ENCODE measurements around the gene GPR152.
A peak's percentile ranks its signal among the peaks of the same experiment; 100 is the strongest.
"Not testable (repeated sequence)": the region's sequence is repeated elsewhere in the genome, so short reads cannot be mapped to it uniquely, and the experiment has no call there.

The GPR152 gene

DNA sequence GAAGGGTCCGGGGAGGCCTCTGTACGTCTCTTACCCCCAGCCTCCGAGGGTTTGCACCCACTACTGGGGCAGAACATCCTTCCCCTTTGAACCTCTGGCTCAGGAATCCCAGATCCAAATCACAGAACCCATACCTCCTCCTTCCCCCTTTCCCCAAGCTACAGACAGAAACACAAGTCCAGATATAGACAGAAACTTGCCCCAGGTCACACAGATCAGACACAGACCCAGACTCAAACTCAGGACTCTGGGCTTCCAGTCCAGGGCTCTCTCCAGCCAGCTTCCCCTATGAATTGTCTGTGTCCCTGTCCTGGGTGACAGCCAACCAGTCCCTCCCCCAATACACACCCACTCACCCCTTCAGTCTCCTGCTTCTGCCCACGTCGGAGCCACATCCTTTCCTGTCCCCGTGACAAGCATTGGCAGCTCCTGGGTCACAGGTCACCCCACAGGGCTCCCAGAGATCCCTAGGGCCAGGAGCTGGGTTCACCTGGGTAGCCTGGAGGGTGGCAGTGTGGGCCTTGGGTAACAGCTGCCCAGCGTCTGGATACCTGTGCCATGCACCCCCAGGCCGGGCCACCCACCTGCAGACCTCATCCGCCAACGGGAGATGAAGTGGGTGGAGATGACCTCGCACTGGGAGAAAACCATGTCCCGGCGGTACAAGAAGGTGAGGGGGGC, 47.9 kb downstream of the GPR152 start:
- Histone ChIP-seq H3K27me3 (ENCODE audit: control insufficient read depth, insufficient read depth, low read length) (no peaks in the 10 kb centered on the region), H3K4me3 (ENCODE audit: low read depth, low read length) (no peak overlapping the region), H3K9ac (no peak overlapping the region), H3K4me1 (no peaks in the 10 kb centered on the region), H3K9me3 (ENCODE audit: control insufficient read depth, low read length) (no peaks in the 10 kb centered on the region), H3K27ac (no peak overlapping the region), H3K4me2 (ENCODE audit: low read length) (no peak overlapping the region), H2AFZ (no peak overlapping the region), H3K79me2 (no peaks in the 10 kb centered on the region), H3K36me3 (ENCODE audit: control insufficient read depth, insufficient read depth, low read length) (no peaks in the 10 kb centered on the region)
- TF ChIP-seq, protein P1, sequence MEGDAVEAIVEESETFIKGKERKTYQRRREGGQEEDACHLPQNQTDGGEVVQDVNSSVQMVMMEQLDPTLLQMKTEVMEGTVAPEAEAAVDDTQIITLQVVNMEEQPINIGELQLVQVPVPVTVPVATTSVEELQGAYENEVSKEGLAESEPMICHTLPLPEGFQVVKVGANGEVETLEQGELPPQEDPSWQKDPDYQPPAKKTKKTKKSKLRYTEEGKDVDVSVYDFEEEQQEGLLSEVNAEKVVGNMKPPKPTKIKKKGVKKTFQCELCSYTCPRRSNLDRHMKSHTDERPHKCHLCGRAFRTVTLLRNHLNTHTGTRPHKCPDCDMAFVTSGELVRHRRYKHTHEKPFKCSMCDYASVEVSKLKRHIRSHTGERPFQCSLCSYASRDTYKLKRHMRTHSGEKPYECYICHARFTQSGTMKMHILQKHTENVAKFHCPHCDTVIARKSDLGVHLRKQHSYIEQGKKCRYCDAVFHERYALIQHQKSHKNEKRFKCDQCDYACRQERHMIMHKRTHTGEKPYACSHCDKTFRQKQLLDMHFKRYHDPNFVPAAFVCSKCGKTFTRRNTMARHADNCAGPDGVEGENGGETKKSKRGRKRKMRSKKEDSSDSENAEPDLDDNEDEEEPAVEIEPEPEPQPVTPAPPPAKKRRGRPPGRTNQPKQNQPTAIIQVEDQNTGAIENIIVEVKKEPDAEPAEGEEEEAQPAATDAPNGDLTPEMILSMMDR (IDR thresholded peaks at IDR 0.05), result no peak

DNA sequence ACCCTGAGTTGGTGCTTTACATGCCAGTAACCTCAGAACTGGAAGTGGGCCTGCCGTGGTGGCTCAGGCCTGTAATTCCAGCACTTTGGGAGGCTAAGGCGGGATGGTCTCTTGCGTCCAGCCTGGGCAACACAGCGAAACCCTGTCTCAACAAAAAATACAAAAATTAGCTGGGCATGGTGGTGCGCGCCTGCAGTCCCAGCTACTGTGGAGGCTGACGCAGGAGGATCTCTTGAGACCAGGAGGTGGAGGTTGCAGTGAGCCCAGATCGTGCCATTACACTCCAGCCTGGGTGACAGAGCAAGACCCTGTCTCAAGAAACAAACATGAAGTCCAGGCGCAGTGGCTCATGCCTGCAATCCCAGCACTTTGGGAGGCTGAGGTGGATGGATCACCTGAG, 49.4 kb downstream of the GPR152 start:
- not testable (repeated sequence) for H3K36me3 ChIP-seq (ENCODE audit: control insufficient read depth, insufficient read depth, low read length); H2AFZ ChIP-seq; H3K9ac ChIP-seq; H3K27ac ChIP-seq; H3K27me3 ChIP-seq (ENCODE audit: control insufficient read depth, insufficient read depth, low read length); H3K4me3 ChIP-seq (ENCODE audit: low read depth, low read length); H3K4me2 ChIP-seq (ENCODE audit: low read length); H3K9me3 ChIP-seq (ENCODE audit: control insufficient read depth, low read length); H3K4me1 ChIP-seq; H3K79me2 ChIP-seq

DNA sequence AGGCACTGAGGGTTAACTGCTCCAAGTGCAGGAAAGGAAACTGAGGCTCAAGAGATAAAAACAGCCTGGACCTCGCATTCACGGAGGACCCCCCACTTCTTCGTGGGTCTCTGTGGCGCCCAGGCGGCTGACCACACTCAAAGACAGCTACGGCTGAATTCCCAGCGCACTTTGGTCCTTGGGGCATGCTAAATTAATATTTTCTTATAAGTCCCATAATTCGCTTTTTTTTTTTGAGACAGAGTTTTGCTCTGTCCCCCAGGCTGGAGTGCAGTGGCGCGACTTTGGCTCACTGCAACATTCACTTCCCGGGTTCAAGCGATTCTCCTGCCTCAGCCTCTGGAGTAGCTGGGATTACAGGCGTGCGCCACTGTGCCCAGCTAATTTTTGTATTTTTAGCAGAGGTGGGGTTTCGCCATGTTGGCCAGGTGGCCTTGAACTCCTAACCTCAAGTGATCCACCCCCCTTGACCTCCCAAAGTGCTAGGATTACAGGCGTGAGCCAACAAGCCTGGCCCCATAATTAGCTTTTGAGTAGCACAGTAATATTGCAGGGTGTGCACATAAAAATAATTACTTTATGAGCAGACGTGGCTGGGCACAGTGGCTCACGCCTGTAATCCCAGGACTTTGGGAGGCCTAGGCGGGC, 50.2 kb downstream of the GPR152 start:
- H3K4me1 ChIP-seq; H3K79me2 ChIP-seq; H3K27me3 ChIP-seq (ENCODE audit: control insufficient read depth, insufficient read depth, low read length); H3K9me3 ChIP-seq (ENCODE audit: control insufficient read depth, low read length); H3K9ac ChIP-seq; H3K36me3 ChIP-seq (ENCODE audit: control insufficient read depth, insufficient read depth, low read length): not testable (repeated sequence)
- peak overlapping the region; percentile 37 for H3K4me3 ChIP-seq (ENCODE audit: low read depth, low read length)
- peak overlapping the region; percentile 73 for H2AFZ ChIP-seq
- peak overlapping the region; percentile 57 for H3K27ac ChIP-seq
- H3K4me2 ChIP-seq (ENCODE audit: low read length), result peak overlapping the region; percentile 67

DNA sequence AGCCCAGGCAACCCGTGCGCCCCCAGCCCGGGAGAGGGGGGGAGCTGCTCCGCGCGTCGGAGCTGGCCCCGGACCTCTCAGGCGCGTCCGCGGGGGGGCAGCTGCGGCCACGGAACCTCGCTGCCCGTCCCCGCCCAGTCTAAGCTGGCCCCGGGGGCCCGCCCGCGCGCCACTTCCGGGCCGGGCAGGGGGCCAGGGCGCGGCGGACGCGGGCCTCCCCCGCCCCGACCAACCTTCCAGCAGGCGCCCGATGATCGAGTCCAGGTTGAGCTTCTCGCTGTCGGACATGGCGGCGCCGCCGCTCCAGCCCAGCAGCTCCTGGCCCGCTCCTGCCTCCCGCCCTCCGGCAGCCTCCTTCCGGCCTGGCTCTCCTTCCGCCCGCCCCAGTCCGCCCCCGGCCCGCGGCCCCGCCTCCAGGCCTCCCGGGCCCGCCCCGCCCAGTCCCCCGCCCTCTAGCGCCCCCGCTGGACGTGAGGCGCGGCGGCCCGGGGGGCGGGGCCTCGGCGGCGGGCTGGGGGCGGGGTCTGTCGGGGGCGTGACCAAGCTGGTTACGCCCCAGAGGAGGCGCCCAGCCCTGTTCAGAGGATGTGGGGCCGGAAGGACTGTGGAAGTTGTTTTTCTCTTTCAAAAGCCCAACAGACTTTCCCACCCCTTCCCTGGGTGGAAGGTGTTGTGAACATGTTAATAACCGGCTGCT, 50.9 kb downstream of the GPR152 start, which contains the start of gene PPP1CA:
Gene PPP1CA (minus strand): TSS at position 364 of the 697 bp plus-strand sequence. CDS start 76 bp downstream, at position 288.
- peak within 1 kb of the TSS; percentile 61 for H3K27ac ChIP-seq
- H3K4me1 ChIP-seq, result no peaks in the 10 kb centered on the region
- H3K4me2 ChIP-seq (ENCODE audit: low read length), result peak within 1 kb of the TSS; percentile 87
- no peaks in the 10 kb centered on the region for H3K9me3 ChIP-seq (ENCODE audit: control insufficient read depth, low read length)
- H2AFZ ChIP-seq, result peak within 1 kb of the TSS; percentile 73
- peak within 1 kb of the TSS; percentile 53 for H3K9ac ChIP-seq
- no peaks in the 10 kb centered on the region for H3K27me3 ChIP-seq (ENCODE audit: control insufficient read depth, insufficient read depth, low read length)
- TF ChIP-seq, protein P1 (IDR thresholded peaks at IDR 0.05), result peak; percentile 17
- H3K36me3 ChIP-seq (ENCODE audit: control insufficient read depth, insufficient read depth, low read length), result no peaks in the 10 kb centered on the region
- H3K4me3 ChIP-seq (ENCODE audit: low read depth, low read length), result peak within 1 kb of the TSS; percentile 71
- H3K79me2 ChIP-seq, result no peaks in the 10 kb centered on the region
